GM03348 (cell line): ENCODE measurements around the gene G6PD.
A peak's percentile ranks its signal among the peaks of the same experiment; 100 is the strongest.
"Not testable (repeated sequence)": the region's sequence is repeated elsewhere in the genome, so short reads cannot be mapped to it uniquely, and the experiment has no call there.

Source experiments
- DNase-seq: peaks from one replicate; pipeline ENCODE4 v3.0.0; 2012; ENCODE audit warnings: low spot score

G6PD gene

GRCh38 chrX:154515090-154515965, 31.3 kb downstream of the G6PD start:
- DNase-seq: no peak

GRCh38 chrX:154513716-154514115, 32.9 kb downstream of the G6PD start:
- no peak for DNase-seq

GRCh38 chrX:154512879-154513553, 33.6 kb downstream of the G6PD start:
- DNase-seq: no peak

- no peak for DNase-seq
Observed at GRCh38 chrX:154511761-154512160, 34.9 kb downstream of the G6PD start.

- no peak for DNase-seq
Observed at GRCh38 chrX:154509455-154509854, 37.2 kb downstream of the G6PD start.

- DNase-seq: no peak
Observed at GRCh38 chrX:154508384-154508745, 38.3 kb downstream of the G6PD start.

- DNase-seq: no peak
Observed at GRCh38 chrX:154507673-154508383, 38.8 kb downstream of the G6PD start.

GRCh38 chrX:154506483-154507332, 39.9 kb downstream of the G6PD start:
- DNase-seq: no peak

- DNase-seq: peak; percentile 28
Observed at GRCh38 chrX:154505734-154506133, 40.9 kb downstream of the G6PD start.

GRCh38 chrX:154502989-154503388, 43.7 kb downstream of the G6PD start:
- DNase-seq: no peak

- no peak for DNase-seq
Observed at GRCh38 chrX:154502098-154502497, 44.5 kb downstream of the G6PD start.

GRCh38 chrX:154501423-154501822, 45.2 kb downstream of the G6PD start:
- not testable (repeated sequence) for DNase-seq

- not testable (repeated sequence) for DNase-seq
Observed at GRCh38 chrX:154496591-154497137, 50.0 kb downstream of the G6PD start.

GRCh38 chrX:154495472-154495922, 51.1 kb downstream of the G6PD start:
- DNase-seq: no peak

GRCh38 chrX:154494715-154495114, 51.9 kb downstream of the G6PD start:
- DNase-seq: no peak

GRCh38 chrX:154490414-154491083, 56.1 kb downstream of the G6PD start, which contains the start of gene SLC10A3:
SLC10A3 (minus strand) TSS chrX:154490629; CDS start chrX:154488940, 1,689 bp downstream.
- DNase-seq: peak; percentile 95

GRCh38 chrX:154490021-154490413, 56.6 kb downstream of the G6PD start:
- peak; percentile 50 for DNase-seq

GRCh38 chrX:154489182-154489581, 57.5 kb downstream of the G6PD start:
- DNase-seq: no peak

GRCh38 chrX:154488336-154489075, 58.1 kb downstream of the G6PD start:
- no peak for DNase-seq
